WTC11 (cell line): ENCODE measurements around the gene LSM4. TPM values are rescaled to one million over a fixed set of nuclear protein-coding genes. Genes with fewer than 3 reads are reported as not detected.

Experiments
- ATAC-seq: fragments of 200-7000 bp; cut with Tn5 transposase; 2 replicates; pipeline ENCODE4 v1.10.0; 2021; ENCODE audit warnings: mild to moderate bottlenecking, moderate library complexity
- CTCF ChIA-PET: fragments of 300-600 bp; sonication (Branson Sonifier 250); formaldehyde crosslinking; loops from one replicate; lab custom pipeline; 2021; ENCODE audit warnings: antibody characterized with exemption; lab: Charles Lee
- POLR2A ChIA-PET: fragments of 350-600 bp; sonication (Branson Sonifier 250); formaldehyde crosslinking; loops from one replicate; lab custom pipeline; 2021; ENCODE audit warnings: antibody characterized with exemption; lab: Charles Lee
- DNase-seq: peaks from one replicate; pipeline ENCODE4 v3.0.0; 2021; ENCODE audit warnings: low spot score
- H3K27ac Mint-ChIP-seq: 2 replicates; pipeline ENCODE4 v1.8.0; 2021; ENCODE audit warnings: mixed read lengths
- H3K27me3 Mint-ChIP-seq: 2 replicates; pipeline ENCODE4 v1.8.0; 2021; ENCODE audit warnings: low read depth, mild to moderate bottlenecking, moderate library complexity, mixed read lengths
- H3K36me3 Mint-ChIP-seq: 2 replicates; pipeline ENCODE4 v1.8.0; 2021; ENCODE audit warnings: mixed read lengths
- H3K4me1 Mint-ChIP-seq: 2 replicates; pipeline ENCODE4 v1.8.0; 2022; ENCODE audit warnings: mixed read lengths
- H3K4me3 Mint-ChIP-seq: 2 replicates; pipeline ENCODE4 v1.8.0; 2021; ENCODE audit warnings: mild to moderate bottlenecking, moderate library complexity, mixed read lengths
- H3K9me3 Mint-ChIP-seq: 2 replicates; pipeline ENCODE4 v1.8.0; 2021; ENCODE audit warnings: mixed read lengths
- CBFB ChIP-seq: sonication (generic); formaldehyde crosslinking; IDR thresholded peaks from 2 replicates; pipeline ENCODE4 v1.8.1; 2022; ENCODE audit warnings: mild to moderate bottlenecking, low read depth, missing genetic modification reagents
- ELF4 ChIP-seq: sonication (generic); formaldehyde crosslinking; IDR thresholded peaks from 2 replicates; pipeline ENCODE4 v1.8.1; 2022; ENCODE audit warnings: low read depth, mild to moderate bottlenecking, moderate library complexity, missing genetic modification reagents
- ESRRA ChIP-seq: sonication (generic); formaldehyde crosslinking; IDR thresholded peaks from 2 replicates; pipeline ENCODE4 v1.8.1; 2022; ENCODE audit warnings: mild to moderate bottlenecking, missing genetic modification reagents, borderline replicate concordance
- FOXK1 ChIP-seq: sonication (generic); formaldehyde crosslinking; IDR thresholded peaks from 2 replicates; pipeline ENCODE4 v1.8.0; 2022; ENCODE audit warnings: mild to moderate bottlenecking, moderate library complexity, missing genetic modification reagents
- GTF2I ChIP-seq: fragments of 250-450 bp; sonication (Bioruptor Pico); conservative IDR thresholded peaks from 2 replicates; pipeline ENCODE4 v1.4.0; 2021; ENCODE audit warnings: mild to moderate bottlenecking
- MXD4 ChIP-seq: fragments of 250-450 bp; sonication (Bioruptor Pico); IDR thresholded peaks from 2 replicates; pipeline ENCODE4 v1.8.0; 2021; ENCODE audit warnings: mild to moderate bottlenecking, moderate library complexity, borderline replicate concordance
- NFATC4 ChIP-seq: fragments of 250-450 bp; sonication (Bioruptor Pico); IDR thresholded peaks from 2 replicates; pipeline ENCODE4 v1.9.0; 2021; ENCODE audit warnings: mild to moderate bottlenecking
- NR3C1 ChIP-seq: sonication (generic); formaldehyde crosslinking; conservative IDR thresholded peaks from 2 replicates; pipeline ENCODE4 v1.8.1; 2023; ENCODE audit warnings: low read depth, mild to moderate bottlenecking, missing genetic modification reagents
- OVOL2 ChIP-seq: fragments of 250-450 bp; sonication (Bioruptor Pico); IDR thresholded peaks from 2 replicates; pipeline ENCODE4 v1.9.0; 2021; ENCODE audit warnings: mild to moderate bottlenecking, borderline replicate concordance
- PRRX2 ChIP-seq: fragments of 250-450 bp; sonication (Bioruptor Pico); IDR thresholded peaks from 2 replicates; pipeline ENCODE4 v1.8.0; 2021; ENCODE audit warnings: mild to moderate bottlenecking
- RORB ChIP-seq: fragments of 250-450 bp; sonication (Bioruptor Pico); IDR thresholded peaks from 2 replicates; pipeline ENCODE4 v1.9.0; 2021; ENCODE audit warnings: mild to moderate bottlenecking
- SOX15 ChIP-seq: fragments of 250-450 bp; sonication (Bioruptor Pico); IDR thresholded peaks from 2 replicates; pipeline ENCODE4 v1.9.0; 2021; ENCODE audit warnings: mild to moderate bottlenecking
- TEAD1 ChIP-seq: sonication (generic); formaldehyde crosslinking; IDR thresholded peaks from 2 replicates; pipeline ENCODE4 v1.8.0; 2022; ENCODE audit warnings: mild to moderate bottlenecking, missing genetic modification reagents
- TEAD4 ChIP-seq: sonication (generic); formaldehyde crosslinking; IDR thresholded peaks from 2 replicates; pipeline ENCODE4 v1.8.0; 2022; ENCODE audit warnings: mild to moderate bottlenecking, missing genetic modification reagents
- TP53 ChIP-seq: sonication (generic); formaldehyde crosslinking; IDR thresholded peaks from 2 replicates; pipeline ENCODE4 v1.8.1; 2023; ENCODE audit warnings: mild to moderate bottlenecking, missing genetic modification reagents
- ZBTB21 ChIP-seq: sonication (generic); formaldehyde crosslinking; IDR thresholded peaks from 2 replicates; pipeline ENCODE4 v1.8.1; 2023; ENCODE audit warnings: mild to moderate bottlenecking, missing genetic modification reagents, borderline replicate concordance
- ZNF263 ChIP-seq: sonication (generic); formaldehyde crosslinking; IDR thresholded peaks from 2 replicates; pipeline ENCODE4 v1.8.1; 2022; ENCODE audit warnings: low read depth, mild to moderate bottlenecking, moderate library complexity, missing genetic modification reagents
- ZNF396 ChIP-seq: fragments of 250-450 bp; sonication (Bioruptor Pico); IDR thresholded peaks from 2 replicates; pipeline ENCODE4 v1.8.0; 2021; ENCODE audit warnings: mild to moderate bottlenecking, moderate library complexity, borderline replicate concordance
- ZNF416 ChIP-seq: fragments of 250-450 bp; sonication (Bioruptor Pico); IDR thresholded peaks from 2 replicates; pipeline ENCODE4 v1.9.0; 2021; ENCODE audit warnings: mild to moderate bottlenecking, inconsistent platforms
- ZNF671 ChIP-seq: fragments of 250-450 bp; sonication (Bioruptor Pico); IDR thresholded peaks from 2 replicates; pipeline ENCODE4 v1.8.0; 2021; ENCODE audit warnings: mild to moderate bottlenecking
- total RNA-seq: library from RNA; stranded (reverse); gene quantifications from 3 replicates; pipeline ENCODE4 v1.2.3, GENCODE V29; 2021
- TF ChIP-seq, protein P1 (sequence below): sonication (generic); formaldehyde crosslinking; IDR thresholded peaks from 2 replicates; pipeline ENCODE4 v1.8.0; 2023; ENCODE audit warnings: missing genetic modification reagents, mild to moderate bottlenecking, borderline replicate concordance
- TF ChIP-seq, protein P2 (sequence below): sonication (generic); formaldehyde crosslinking; conservative IDR thresholded peaks from 2 replicates; pipeline ENCODE4 v1.8.1; 2022; ENCODE audit warnings: mild to moderate bottlenecking, missing genetic modification reagents
- TF ChIP-seq, protein P3 (sequence below): sonication (generic); formaldehyde crosslinking; IDR thresholded peaks from 2 replicates; pipeline ENCODE4 v1.8.1; 2022; ENCODE audit warnings: low read depth, missing genetic modification reagents, borderline replicate concordance
- TF ChIP-seq, protein P4 (sequence below): fragments of 250-450 bp; sonication (Bioruptor Pico); IDR thresholded peaks from 2 replicates; pipeline ENCODE4 v1.8.0; 2021; ENCODE audit warnings: mild to moderate bottlenecking
- TF ChIP-seq, protein P5 (sequence below): fragments of 250-450 bp; sonication (Bioruptor Pico); IDR thresholded peaks from 2 replicates; pipeline ENCODE4 v1.9.0; 2021; ENCODE audit warnings: moderate library complexity, mild to moderate bottlenecking, inconsistent platforms, borderline replicate concordance

Gene LSM4
- total RNA-seq, 1 experiment from 2014 or later, result 373 TPM

DNA sequence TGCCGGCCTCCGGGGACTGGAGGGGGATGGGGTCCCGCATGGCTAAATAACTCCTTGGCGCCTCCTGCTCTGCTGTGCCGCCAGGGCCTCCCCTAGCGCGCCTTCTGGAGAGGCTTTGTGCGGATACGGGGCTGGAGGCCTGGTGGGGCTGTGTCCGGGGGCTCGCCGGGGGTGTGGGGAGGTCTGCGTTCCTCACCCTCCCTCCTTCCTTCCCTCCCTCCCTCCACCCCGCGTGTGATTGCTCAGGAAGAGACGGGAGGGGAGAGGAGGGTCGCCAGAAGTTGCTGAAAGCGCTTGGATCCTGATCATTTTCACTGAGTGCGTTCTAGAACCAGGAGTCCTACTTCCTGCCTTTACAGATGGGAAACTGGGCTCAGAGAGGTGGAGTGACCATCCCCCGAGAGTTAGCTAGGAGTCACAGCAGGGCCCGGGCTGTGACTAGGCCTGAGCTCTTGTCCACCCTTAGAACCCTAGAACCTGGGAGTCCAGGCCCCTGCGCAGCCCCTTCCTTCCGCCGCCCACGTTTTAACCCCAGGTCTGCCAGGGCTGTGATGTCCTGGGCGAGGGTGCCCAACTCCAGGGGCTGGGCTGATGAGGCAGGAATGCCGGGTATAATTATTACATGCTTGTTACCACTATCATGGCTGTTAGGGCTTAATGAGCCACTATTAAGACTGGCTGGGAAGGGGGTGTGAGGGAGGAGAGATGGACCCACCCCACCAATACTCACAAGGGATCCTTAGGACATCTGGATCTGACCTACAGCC, 40.7 kb downstream of the LSM4 start (continued):
- TF ChIP-seq RORB (CRISPR knock-in tag) (no peak), ZNF671 (no peak), ESRRA (no peak), TEAD4 (CRISPR knock-in tag) (0 out of 2 replicates have a peak, but pooled peaks have one; percentile 35)

DNA sequence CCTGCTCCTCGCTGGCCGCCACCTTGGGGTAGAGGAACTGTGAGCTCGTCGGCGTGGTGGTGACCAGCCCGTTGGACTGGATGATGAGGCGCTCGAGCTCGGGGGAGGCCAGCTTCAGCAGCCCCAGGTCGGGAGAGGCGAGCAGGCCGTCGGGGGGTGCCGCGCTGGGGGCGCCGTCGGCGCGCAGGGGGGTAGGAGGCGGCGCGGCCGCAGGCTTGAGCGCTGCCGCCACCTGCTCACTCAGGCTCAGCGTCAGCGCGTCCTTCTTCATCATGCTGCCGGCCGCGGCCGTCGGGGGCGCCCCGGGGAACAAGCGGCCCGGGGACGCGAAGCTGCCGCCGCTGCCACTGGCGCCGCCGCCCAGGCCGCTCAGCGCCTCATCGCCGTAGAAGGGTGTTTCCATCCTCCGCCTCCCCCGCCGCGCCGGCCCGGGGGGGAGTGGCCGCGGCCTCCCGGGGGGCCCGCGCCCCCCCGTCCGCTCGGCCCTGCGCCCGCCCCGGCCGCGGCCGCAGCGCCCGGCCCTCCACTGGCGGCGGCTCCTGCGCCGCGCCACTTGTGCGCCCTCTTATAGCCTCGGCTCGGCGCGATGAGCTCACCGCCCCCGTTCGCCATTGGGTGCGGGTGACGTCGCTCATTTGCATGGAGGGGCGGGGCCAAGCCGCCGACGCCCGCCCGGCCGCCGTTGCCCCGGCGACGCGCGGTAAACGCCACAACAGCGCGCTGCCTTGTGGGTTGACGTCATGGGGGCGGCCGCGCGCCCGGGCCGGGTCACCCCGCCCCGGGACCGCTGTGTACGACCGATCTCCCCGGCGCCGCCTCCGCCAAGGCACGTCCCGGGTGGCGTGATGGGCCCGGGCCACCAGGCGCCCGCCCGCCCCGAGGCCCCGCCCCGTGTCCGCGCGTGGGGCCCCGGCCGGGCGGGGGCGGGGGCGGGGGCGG, 41.5 kb downstream of the LSM4 start, which contains the start of gene JUND:
Gene JUND (minus strand): TSS at position 541 of the 939 bp plus-strand sequence. CDS start 138 bp downstream, at position 403.
- H3K27ac Mint-ChIP-seq, result peak within 1 kb of the TSS; percentile 98
- no peaks in the 10 kb centered on the region for H3K9me3 Mint-ChIP-seq
- peak within 1 kb of the TSS; percentile 96 for H3K4me3 Mint-ChIP-seq
- peaks cover 31% of the 10 kb centered on the region for H3K4me1 Mint-ChIP-seq
- peak; percentile 63 for ATAC-seq
- H3K36me3 Mint-ChIP-seq, result peaks cover 12% of the 10 kb centered on the region
- peaks cover 4% of the 10 kb centered on the region for H3K27me3 Mint-ChIP-seq
- ChIA-PET CTCF (interaction anchor here (0.6 to 6.8 kb wide), 25 partner anchors 8 to 168 kb away, joined by 3 to 240 read pairs (median 5); partner anchors contain the start of genes LSM4, MPV17L2, PGPEP1 and RAB3A), POLR2A (interaction anchor here (0.5 to 5.1 kb wide), 38 partner anchors 11 to 1104 kb away, joined by 3 to 200 read pairs (median 6); partner anchors contain the start of genes GDF15, LRRC25, LSM4 and MPV17L2)
- DNase-seq, result peak; percentile 94
- peak; percentile 91; the same call in 1 of the 2 replicates for TF ChIP-seq NR3C1 (CRISPR knock-in tag)
- TF ChIP-seq TEAD1, result peak; percentile 57; the same call in 1 of the 2 replicates
- TF ChIP-seq TP53 (CRISPR knock-in tag), result peak; percentile 70; the same call in 1 of the 2 replicates
- TF ChIP-seq ELF4 (CRISPR knock-in tag), result 0 out of 2 replicates have a peak, but pooled peaks have one; percentile 29
- 0 out of 2 replicates have a peak, but pooled peaks have one; percentile 14 for TF ChIP-seq ZNF263 (CRISPR knock-in tag)
- TF ChIP-seq, protein P1, sequence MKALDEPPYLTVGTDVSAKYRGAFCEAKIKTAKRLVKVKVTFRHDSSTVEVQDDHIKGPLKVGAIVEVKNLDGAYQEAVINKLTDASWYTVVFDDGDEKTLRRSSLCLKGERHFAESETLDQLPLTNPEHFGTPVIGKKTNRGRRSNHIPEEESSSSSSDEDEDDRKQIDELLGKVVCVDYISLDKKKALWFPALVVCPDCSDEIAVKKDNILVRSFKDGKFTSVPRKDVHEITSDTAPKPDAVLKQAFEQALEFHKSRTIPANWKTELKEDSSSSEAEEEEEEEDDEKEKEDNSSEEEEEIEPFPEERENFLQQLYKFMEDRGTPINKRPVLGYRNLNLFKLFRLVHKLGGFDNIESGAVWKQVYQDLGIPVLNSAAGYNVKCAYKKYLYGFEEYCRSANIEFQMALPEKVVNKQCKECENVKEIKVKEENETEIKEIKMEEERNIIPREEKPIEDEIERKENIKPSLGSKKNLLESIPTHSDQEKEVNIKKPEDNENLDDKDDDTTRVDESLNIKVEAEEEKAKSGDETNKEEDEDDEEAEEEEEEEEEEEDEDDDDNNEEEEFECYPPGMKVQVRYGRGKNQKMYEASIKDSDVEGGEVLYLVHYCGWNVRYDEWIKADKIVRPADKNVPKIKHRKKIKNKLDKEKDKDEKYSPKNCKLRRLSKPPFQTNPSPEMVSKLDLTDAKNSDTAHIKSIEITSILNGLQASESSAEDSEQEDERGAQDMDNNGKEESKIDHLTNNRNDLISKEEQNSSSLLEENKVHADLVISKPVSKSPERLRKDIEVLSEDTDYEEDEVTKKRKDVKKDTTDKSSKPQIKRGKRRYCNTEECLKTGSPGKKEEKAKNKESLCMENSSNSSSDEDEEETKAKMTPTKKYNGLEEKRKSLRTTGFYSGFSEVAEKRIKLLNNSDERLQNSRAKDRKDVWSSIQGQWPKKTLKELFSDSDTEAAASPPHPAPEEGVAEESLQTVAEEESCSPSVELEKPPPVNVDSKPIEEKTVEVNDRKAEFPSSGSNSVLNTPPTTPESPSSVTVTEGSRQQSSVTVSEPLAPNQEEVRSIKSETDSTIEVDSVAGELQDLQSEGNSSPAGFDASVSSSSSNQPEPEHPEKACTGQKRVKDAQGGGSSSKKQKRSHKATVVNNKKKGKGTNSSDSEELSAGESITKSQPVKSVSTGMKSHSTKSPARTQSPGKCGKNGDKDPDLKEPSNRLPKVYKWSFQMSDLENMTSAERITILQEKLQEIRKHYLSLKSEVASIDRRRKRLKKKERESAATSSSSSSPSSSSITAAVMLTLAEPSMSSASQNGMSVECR (CRISPR knock-in tag), result peak; percentile 19
- no peak for TF ChIP-seq GTF2I (CRISPR knock-in tag)
- no peak for TF ChIP-seq ZNF396 (CRISPR knock-in tag)
- peak; percentile 87; the same call in 1 of the 2 replicates for TF ChIP-seq ZNF416 (CRISPR knock-in tag)
- TF ChIP-seq, protein P2, sequence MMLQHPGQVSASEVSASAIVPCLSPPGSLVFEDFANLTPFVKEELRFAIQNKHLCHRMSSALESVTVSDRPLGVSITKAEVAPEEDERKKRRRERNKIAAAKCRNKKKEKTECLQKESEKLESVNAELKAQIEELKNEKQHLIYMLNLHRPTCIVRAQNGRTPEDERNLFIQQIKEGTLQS (CRISPR knock-in tag), result no peak
- TF ChIP-seq RORB (CRISPR knock-in tag), result peak; percentile 90
- TF ChIP-seq ESRRA, result no peak
- TF ChIP-seq, protein P3, sequence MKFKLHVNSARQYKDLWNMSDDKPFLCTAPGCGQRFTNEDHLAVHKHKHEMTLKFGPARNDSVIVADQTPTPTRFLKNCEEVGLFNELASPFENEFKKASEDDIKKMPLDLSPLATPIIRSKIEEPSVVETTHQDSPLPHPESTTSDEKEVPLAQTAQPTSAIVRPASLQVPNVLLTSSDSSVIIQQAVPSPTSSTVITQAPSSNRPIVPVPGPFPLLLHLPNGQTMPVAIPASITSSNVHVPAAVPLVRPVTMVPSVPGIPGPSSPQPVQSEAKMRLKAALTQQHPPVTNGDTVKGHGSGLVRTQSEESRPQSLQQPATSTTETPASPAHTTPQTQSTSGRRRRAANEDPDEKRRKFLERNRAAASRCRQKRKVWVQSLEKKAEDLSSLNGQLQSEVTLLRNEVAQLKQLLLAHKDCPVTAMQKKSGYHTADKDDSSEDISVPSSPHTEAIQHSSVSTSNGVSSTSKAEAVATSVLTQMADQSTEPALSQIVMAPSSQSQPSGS (CRISPR knock-in tag), result peak; percentile 81; the same call in 1 of the 2 replicates
- TF ChIP-seq PRRX2 (CRISPR knock-in tag), result peak; percentile 79; the same call in 1 of the 2 replicates
- 0 out of 2 replicates have a peak, but pooled peaks have one; percentile 56 for TF ChIP-seq ZBTB21 (CRISPR knock-in tag)
- TF ChIP-seq CBFB (CRISPR knock-in tag), result peak; percentile 90; the same call in 1 of the 2 replicates
- TF ChIP-seq, protein P4, sequence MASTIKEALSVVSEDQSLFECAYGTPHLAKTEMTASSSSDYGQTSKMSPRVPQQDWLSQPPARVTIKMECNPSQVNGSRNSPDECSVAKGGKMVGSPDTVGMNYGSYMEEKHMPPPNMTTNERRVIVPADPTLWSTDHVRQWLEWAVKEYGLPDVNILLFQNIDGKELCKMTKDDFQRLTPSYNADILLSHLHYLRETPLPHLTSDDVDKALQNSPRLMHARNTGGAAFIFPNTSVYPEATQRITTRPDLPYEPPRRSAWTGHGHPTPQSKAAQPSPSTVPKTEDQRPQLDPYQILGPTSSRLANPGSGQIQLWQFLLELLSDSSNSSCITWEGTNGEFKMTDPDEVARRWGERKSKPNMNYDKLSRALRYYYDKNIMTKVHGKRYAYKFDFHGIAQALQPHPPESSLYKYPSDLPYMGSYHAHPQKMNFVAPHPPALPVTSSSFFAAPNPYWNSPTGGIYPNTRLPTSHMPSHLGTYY (CRISPR knock-in tag), result peak; percentile 79; the same call in 1 of the 2 replicates
- peak; percentile 94 for TF ChIP-seq ZNF671
- TF ChIP-seq MXD4 (CRISPR knock-in tag), result no peak
- peak; percentile 93 for TF ChIP-seq FOXK1 (CRISPR knock-in tag)
- TF ChIP-seq SOX15 (CRISPR knock-in tag), result peak; percentile 85
- TF ChIP-seq NFATC4 (CRISPR knock-in tag), result peak; percentile 87; the same call in 1 of the 2 replicates
- TF ChIP-seq, protein P5, sequence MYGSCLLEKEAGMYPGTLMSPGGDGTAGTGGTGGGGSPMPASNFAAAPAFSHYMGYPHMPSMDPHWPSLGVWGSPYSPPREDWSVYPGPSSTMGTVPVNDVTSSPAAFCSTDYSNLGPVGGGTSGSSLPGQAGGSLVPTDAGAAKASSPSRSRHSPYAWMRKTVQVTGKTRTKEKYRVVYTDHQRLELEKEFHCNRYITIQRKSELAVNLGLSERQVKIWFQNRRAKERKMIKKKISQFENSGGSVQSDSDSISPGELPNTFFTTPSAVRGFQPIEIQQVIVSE (CRISPR knock-in tag), result no peak; the same call in 1 of the 2 replicates
- TF ChIP-seq OVOL2 (CRISPR knock-in tag), result 0 out of 2 replicates have a peak, but pooled peaks have one; percentile 50
